NCI-H1930 (cell line): ENCODE data around the gene NACC1.
A peak's percentile ranks its signal among the peaks of the same experiment; 100 is the strongest.

Experiments used
- DNase-seq, 2 experiments: peaks; one replicate each; lab custom pipeline; 2025; lab: John Stamatoyannopoulos, UW

The NACC1 gene

GRCh38 chr19:13117772-13118423 lies at the start of gene NACC1:
TSS of gene NACC1 (plus strand) at chr19:13118264. CDS start at chr19:13135208, 16,944 bp downstream.
- DNase-seq: peak; percentile 73 to 79

GRCh38 chr19:13069415-13070359 lies 48.4 kb upstream of the NACC1 start:
- DNase-seq: no peak

GRCh38 chr19:13070425-13071140 lies 47.5 kb upstream of the NACC1 start:
- DNase-seq: no peak

- no peak for DNase-seq
Observed at GRCh38 chr19:13071444-13072187, 46.4 kb upstream of the NACC1 start.

GRCh38 chr19:13072188-13072908 lies 45.7 kb upstream of the NACC1 start:
- no peak for DNase-seq

- DNase-seq: no peak
Observed at GRCh38 chr19:13073263-13073662, 44.8 kb upstream of the NACC1 start.

GRCh38 chr19:13074378-13074777 lies 43.7 kb upstream of the NACC1 start:
- no peak for DNase-seq

- DNase-seq: no peak
Observed at GRCh38 chr19:13076320-13076719, 41.7 kb upstream of the NACC1 start.

- DNase-seq: no peak
Observed at GRCh38 chr19:13076787-13077186, 41.3 kb upstream of the NACC1 start.

GRCh38 chr19:13077240-13077639 lies 40.8 kb upstream of the NACC1 start:
- DNase-seq: no peak

GRCh38 chr19:13078381-13078780 lies 39.7 kb upstream of the NACC1 start:
- no peak for DNase-seq

GRCh38 chr19:13078897-13079541 lies 39.0 kb upstream of the NACC1 start:
- no peak for DNase-seq

GRCh38 chr19:13079542-13079986 lies 38.5 kb upstream of the NACC1 start:
- no peak for DNase-seq

GRCh38 chr19:13082192-13083007 lies 35.7 kb upstream of the NACC1 start:
- DNase-seq: no peak

GRCh38 chr19:13083008-13083404 lies 35.1 kb upstream of the NACC1 start:
- no peak for DNase-seq

GRCh38 chr19:13083627-13084026 lies 34.4 kb upstream of the NACC1 start:
- DNase-seq: no peak

- no peak for DNase-seq
Observed at GRCh38 chr19:13085666-13086065, 32.4 kb upstream of the NACC1 start.

- no peak for DNase-seq
Observed at GRCh38 chr19:13086341-13086740, 31.7 kb upstream of the NACC1 start.

GRCh38 chr19:13087295-13087694 lies 30.8 kb upstream of the NACC1 start:
- DNase-seq: no peak
